K562 (cell line): Measurements from ENCODE around the gene ZNF837. TPM values are rescaled to one million over a fixed set of nuclear protein-coding genes. Genes with fewer than 3 reads are reported as not detected.
A peak's percentile ranks its signal among the peaks of the same experiment; 100 is the strongest.

Experiments used
- HINFP ChIP-seq: fragments of 450-650 bp; conservative IDR thresholded peaks from 2 replicates; pipeline ENCODE4 v1.6.1; 2016; ENCODE audit warnings: missing genetic modification characterization, low read depth, mild to moderate bottlenecking, control low read depth, missing compliant biosample characterization
- NONO ChIP-seq, 2 experiments: fragments of 200-400 bp in 1 of 2; fragments of 450-650 bp in 1 of 2; formaldehyde crosslinking in 1 of 2; IDR thresholded peaks; 2 replicates each; pipeline ENCODE4 v1.6.1; 2017; ENCODE audit warnings: low read depth in 2 of 2, mild to moderate bottlenecking in 2 of 2, moderate library complexity in 2 of 2, low read length in 1 of 2
- TFAP4 ChIP-seq: sonication (generic); formaldehyde crosslinking; IDR thresholded peaks from 2 replicates; pipeline ENCODE4 v1.8.0; 2022; ENCODE audit warnings: missing genetic modification reagents, mild to moderate bottlenecking, moderate library complexity, borderline replicate concordance
- TRIM28 ChIP-seq: fragments of 450-650 bp; IDR thresholded peaks from 2 replicates; pipeline ENCODE4 v1.6.1; 2017
- polyA plus RNA-seq, 8 experiments: library from polyadenylated mRNA; depleted of rRNA in 4 of 8; stranded (reverse) in 5 of 8; unstranded in 3 of 8; fragments of >200 nt; fragmentation: Nextera tagmentation in 2 of 8; fragmentation: Illumina TruSeq in 1 of 8; extraction: Ambion mirVana in 2 of 8; extraction: Trizol in 1 of 8; gene quantifications; 2 replicates each; pipeline versions ENCODE4 v1.2.1 to v1.2.3, GENCODE V29; 2011 to 2014; ENCODE audit warnings: inconsistent platforms in 1 of 8, missing spikeins in 1 of 8
- total RNA-seq, 7 experiments: library from RNA; depleted of rRNA in 6 of 7; stranded (reverse); fragments of >200 nt in 6 of 7; fragmentation: Illumina TruSeq in 2 of 7; extraction: Trizol in 2 of 7; gene quantifications; 2 replicates each; pipeline versions ENCODE4 v1.2.1 to v1.2.3, GENCODE V29; 2011 to 2021; ENCODE audit warnings: low replicate concordance in 1 of 7
- TF ChIP-seq, protein P1 (sequence below): sonication (generic); formaldehyde crosslinking; IDR thresholded peaks from 2 replicates; pipeline ENCODE4 v1.8.0; 2023; ENCODE audit warnings: mild to moderate bottlenecking, missing genetic modification reagents

Gene ZNF837
- total and polyA plus RNA-seq, 9 of the 15 experiments (the other 6 are each of a cell fraction or from before 2014, with no cell fraction given) = 0.11 to 2.1 (median 0.57) TPM; not detected in 4

- no peak for TF ChIP-seq HINFP (tag)
- TF ChIP-seq TFAP4 (CRISPR knock-in tag) = peak; percentile 77; the same call in 1 of the 2 replicates
- TF ChIP-seq, protein P1, sequence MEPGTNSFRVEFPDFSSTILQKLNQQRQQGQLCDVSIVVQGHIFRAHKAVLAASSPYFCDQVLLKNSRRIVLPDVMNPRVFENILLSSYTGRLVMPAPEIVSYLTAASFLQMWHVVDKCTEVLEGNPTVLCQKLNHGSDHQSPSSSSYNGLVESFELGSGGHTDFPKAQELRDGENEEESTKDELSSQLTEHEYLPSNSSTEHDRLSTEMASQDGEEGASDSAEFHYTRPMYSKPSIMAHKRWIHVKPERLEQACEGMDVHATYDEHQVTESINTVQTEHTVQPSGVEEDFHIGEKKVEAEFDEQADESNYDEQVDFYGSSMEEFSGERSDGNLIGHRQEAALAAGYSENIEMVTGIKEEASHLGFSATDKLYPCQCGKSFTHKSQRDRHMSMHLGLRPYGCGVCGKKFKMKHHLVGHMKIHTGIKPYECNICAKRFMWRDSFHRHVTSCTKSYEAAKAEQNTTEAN = 0 out of 2 replicates have a peak, but pooled peaks have one; percentile 66
- no peak for TF ChIP-seq TRIM28
- peak; percentile 17 to 90; a peak in 2 of 4 replicates for TF ChIP-seq NONO (IDR thresholded peaks at IDR 0.05; ENCODE audit: low read depth in 2 of 2, low read length in 1 of 2)
These were observed 27.6 kb upstream of the ZNF837 start, which contains the start of gene ZNF584 (continued) for GRCh38 chr19:58408152-58409009.
